Right lobe of liver (tissue), 6 donors: ENCODE measurements around the gene ZNF827. TPM values are rescaled to one million over a fixed set of nuclear protein-coding genes. Genes with fewer than 3 reads are reported as not detected.

Experiments used
- ATAC-seq, 4 donors: fragments of 200-7000 bp; cut with Tn5 transposase; one replicate each; pipeline ENCODE4 v1.9.1; 2020; ENCODE audit warnings: mild to moderate bottlenecking in 4 of 4, moderate library complexity in 4 of 4
- DNase-seq, 3 donors: peaks; one replicate each; pipeline ENCODE4 v3.0.0-alpha.2; 2020
- H3K27ac ChIP-seq, 3 donors: fragments of 200-600 bp; one replicate each; pipeline ENCODE4 v1.8.0; 2022
- H3K27me3 ChIP-seq, 2 donors: fragments of 200-600 bp; one replicate each; pipeline ENCODE4 v1.8.0; 2022
- H3K36me3 ChIP-seq, 4 donors: fragments of 200-600 bp; sonication (generic) in 1 of 4; one replicate each; pipeline versions ENCODE4 v1.5.1 to v1.8.0; 2017 to 2022; ENCODE audit warnings: control low read depth in 1 of 4
- H3K4me1 ChIP-seq, 4 donors: fragments of 200-600 bp; sonication (generic) in 1 of 4; one replicate each; pipeline versions ENCODE4 v1.5.1 to v1.8.0; 2017 to 2022; ENCODE audit warnings: control low read depth in 1 of 4
- H3K4me3 ChIP-seq, 3 donors: fragments of 200-600 bp; one replicate each; pipeline ENCODE4 v1.8.0; 2022
- H3K9me3 ChIP-seq, 4 donors: fragments of 200-600 bp; sonication (generic) in 1 of 4; one replicate each; pipeline versions ENCODE4 v1.5.1 to v1.8.0; 2017 to 2022; ENCODE audit warnings: control low read depth in 1 of 4
- CTCF ChIP-seq, 4 donors: fragments of 200-600 bp in 3 of 4; fragments of 450-650 bp in 1 of 4; IDR thresholded peaks; one replicate each; pipeline versions ENCODE4 v1.5.1 to v1.8.0; 2016 to 2022; ENCODE audit warnings: antibody characterized with exemption in 4 of 4, mild to moderate bottlenecking in 2 of 4
- POLR2A ChIP-seq: fragments of 450-650 bp; IDR thresholded peaks from one replicate; pipeline ENCODE4 v1.6.1; 2017; ENCODE audit warnings: antibody characterized with exemption, mild to moderate bottlenecking
- WGBS: methylation state at CpG from one replicate; pipeline ENCODE4 v1.1.6; 2018; ENCODE audit warnings: low coverage, low lambda C conversion rate; ENCODE audit not compliant: insufficient coverage; ENCODE audit errors: missing lambda C conversion rate; 5-methylcytosine and 5-hydroxymethylcytosine counted together
- intact Hi-C, 2 donors: fragments of 100-400 bp; cut with DNase I; formaldehyde crosslinking; loops; one replicate each; pipeline versions ENCODE4 v1.11.2 to v1.14.1; 2022
- total RNA-seq, 6 experiments: library from RNA; depleted of rRNA in 2 of 6; stranded (reverse); fragments of >200 nt in 2 of 6; fragmentation: NEBNext Ultra II Directional in 3 of 6; extraction: Animal tissue kit (Norgen Biotek cat#: 25700) in 3 of 6; gene quantifications; one replicate each; pipeline versions ENCODE4 v1.1.0 to v1.2.4, GENCODE V29; 2016 to 2023
- donor health status: DM: no; HTN: yes; CAD: no.
- donor health status: DM: no; HTN: no; CAD: no.
- donor health status: DM: no; HTN: no; CAD: no.
- donor health status: DM: no; HTN: yes; CAD: no.
- donor health status: DM: no; HTN: yes; CAD: no.

ZNF827 gene
- total RNA-seq, 6 experiments from 2014 or later: 0.28 to 1.6 (median 0.68) TPM

DNA sequence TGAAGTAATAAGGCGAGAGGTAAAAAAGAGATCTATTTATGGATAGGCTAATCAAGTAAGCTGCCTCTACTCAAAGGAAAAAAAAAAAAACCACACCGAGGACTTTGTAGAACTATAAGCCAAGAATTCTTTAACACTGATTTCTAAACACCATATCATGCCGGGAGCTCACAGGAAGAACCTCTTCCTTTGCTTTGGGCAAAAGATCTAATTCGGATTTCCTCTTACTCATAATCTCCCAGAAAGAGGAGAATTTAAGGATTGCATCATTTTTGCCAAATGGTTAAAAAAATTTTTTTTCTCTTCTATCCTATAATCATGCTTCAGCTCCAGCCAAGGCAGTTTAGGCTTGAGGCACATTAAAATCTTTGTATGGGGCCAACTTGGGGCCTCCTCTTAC, 95.5 kb downstream of the ZNF827 start:
- ATAC-seq: peak; percentile 40 to 72 (median 56)
- TF ChIP-seq POLR2A (no peak), CTCF (IDR thresholded peaks at IDR 0.05) (no peak)
- WGBS: 39% methylated on average over 4 of the region's 4 CpGs

DNA sequence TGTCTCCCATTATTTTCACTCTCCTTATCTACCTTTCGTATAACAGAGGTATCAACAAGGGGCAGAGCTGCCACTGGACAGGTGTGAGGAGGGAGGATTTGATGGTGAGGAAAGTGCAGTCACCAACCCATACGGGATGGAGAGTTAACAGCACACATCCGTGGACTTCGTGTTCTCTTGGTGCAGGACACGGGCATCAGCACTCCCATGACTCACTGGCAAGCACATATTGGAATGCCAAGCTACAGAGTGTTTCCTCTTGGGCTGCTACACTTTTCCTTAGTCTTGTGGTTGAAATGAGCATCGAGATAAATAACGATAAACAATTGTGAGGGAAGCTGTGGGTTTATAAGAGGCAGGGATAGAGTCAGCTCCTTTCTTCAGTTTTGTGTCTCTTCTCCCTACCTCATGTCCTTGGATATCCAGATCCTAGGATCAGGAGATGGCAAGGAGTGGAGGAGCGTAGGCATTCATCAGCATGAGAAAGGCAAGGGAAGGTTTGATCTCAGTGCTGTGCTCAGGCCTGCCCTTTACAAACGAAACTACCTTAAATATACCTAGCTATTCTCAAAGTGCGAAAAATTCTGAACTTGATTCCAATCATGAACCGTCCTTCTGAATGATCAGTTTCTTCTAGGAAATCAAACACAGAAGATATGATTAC, 96.3 kb downstream of the ZNF827 start:
- intact Hi-C loops: no loop called here
- Histone ChIP-seq H3K27me3 (no peaks in the 10 kb centered on the region), H3K9me3 (no peaks in the 10 kb centered on the region), H3K4me3 (no peak overlapping the region), H3K27ac (no peak overlapping the region), H3K36me3 (no peaks in the 10 kb centered on the region), H3K4me1 (peaks cover 0 to 2% (median 0%) of the 10 kb centered on the region in 4 donors)
- 85% methylated on average over 10 of the region's 11 CpGs for WGBS
- DNase-seq (no peak), ATAC-seq (no peak)
- no peak for TF ChIP-seq POLR2A
- TF ChIP-seq CTCF (IDR thresholded peaks at IDR 0.05): no peak

More for the DNA sequence above, 95.5 kb downstream of the ZNF827 start:
- H3K9me3 ChIP-seq: no peaks in the 10 kb centered on the region
- H3K27me3 ChIP-seq: no peaks in the 10 kb centered on the region
- H3K4me3 ChIP-seq: no peak overlapping the region
- H3K27ac ChIP-seq: no peak overlapping the region
- no peaks in the 10 kb centered on the region for H3K36me3 ChIP-seq
- no peak for DNase-seq
- peaks cover 0 to 2% (median 0%) of the 10 kb centered on the region in 4 donors for H3K4me1 ChIP-seq
- intact Hi-C loops: no loop called here

GRCh38 chr4:145840801-145841200, 97.8 kb downstream of the ZNF827 start:
- DNase-seq (no peak), ATAC-seq (no peak)
- WGBS: 90% methylated on average over 3 of the region's 3 CpGs
- Histone ChIP-seq H3K36me3 (no peaks in the 10 kb centered on the region), H3K9me3 (no peaks in the 10 kb centered on the region), H3K4me3 (no peak overlapping the region), H3K27me3 (no peaks in the 10 kb centered on the region), H3K4me1 (peaks cover 0 to 2% (median 0%) of the 10 kb centered on the region in 4 donors), H3K27ac (no peak overlapping the region)
- TF ChIP-seq CTCF (IDR thresholded peaks at IDR 0.05) (no peak), POLR2A (no peak)
- intact Hi-C loops: no loop called here

- H3K4me3 ChIP-seq: no peak overlapping the region
- TF ChIP-seq CTCF (IDR thresholded peaks at IDR 0.05) (peak; percentile 45 to 56 (median 52)), POLR2A (no peak)
- H3K27me3 ChIP-seq: no peaks in the 10 kb centered on the region
- H3K9me3 ChIP-seq: no peaks in the 10 kb centered on the region
- H3K27ac ChIP-seq: no peak overlapping the region
- 43% methylated on average over 3 of the region's 3 CpGs for WGBS
- DNase-seq (no peak), ATAC-seq (peak; percentile 78 to 86 (median 79))
- intact Hi-C loops: no loop called here
- no peaks in the 10 kb centered on the region for H3K36me3 ChIP-seq
- H3K4me1 ChIP-seq: peaks cover 0 to 2% (median 0%) of the 10 kb centered on the region in 4 donors
Measured at GRCh38 chr4:145840162-145840768, 98.4 kb downstream of the ZNF827 start.
